Right kidney (tissue), 1 donor: ENCODE results near the gene TRPC6.
"Not testable (repeated sequence)": the region's sequence is repeated elsewhere in the genome, so short reads cannot be mapped to it uniquely, and the experiment has no call there.

ENCODE experiments used
- DNase-seq: peaks from one replicate; pipeline ENCODE4 v3.0.0-alpha.2; 2016

The TRPC6 gene

GRCh38 chr11:101448881-101449442, 134.8 kb downstream of the TRPC6 start:
- no peak for DNase-seq

GRCh38 chr11:101446726-101447125, 137.1 kb downstream of the TRPC6 start:
- no peak for DNase-seq

- DNase-seq, result no peak
These were observed 137.6 kb downstream of the TRPC6 start for GRCh38 chr11:101446238-101446637.

- DNase-seq, result no peak
These were observed 138.0 kb downstream of the TRPC6 start for GRCh38 chr11:101445761-101446160.

- no peak for DNase-seq
These were observed 139.0 kb downstream of the TRPC6 start for GRCh38 chr11:101444851-101445250.

- DNase-seq, result no peak
These were observed 139.6 kb downstream of the TRPC6 start for GRCh38 chr11:101444164-101444563.

- no peak for DNase-seq
These were observed 140.8 kb downstream of the TRPC6 start for GRCh38 chr11:101442936-101443521.

GRCh38 chr11:101442171-101442570, 141.6 kb downstream of the TRPC6 start:
- DNase-seq, result no peak

- DNase-seq, result no peak
These were observed 142.1 kb downstream of the TRPC6 start for GRCh38 chr11:101441747-101442146.

- no peak for DNase-seq
These were observed 144.3 kb downstream of the TRPC6 start for GRCh38 chr11:101439488-101439887.

- not testable (repeated sequence) for DNase-seq
These were observed 145.1 kb downstream of the TRPC6 start for GRCh38 chr11:101438708-101439107.

GRCh38 chr11:101438126-101438525, 145.7 kb downstream of the TRPC6 start:
- no peak for DNase-seq

- DNase-seq, result no peak
These were observed 147.2 kb downstream of the TRPC6 start for GRCh38 chr11:101436511-101437142.

- no peak for DNase-seq
These were observed 148.3 kb downstream of the TRPC6 start for GRCh38 chr11:101435408-101435973.

GRCh38 chr11:101434026-101434643, 149.7 kb downstream of the TRPC6 start:
- DNase-seq, result no peak

- no peak for DNase-seq
These were observed 150.7 kb downstream of the TRPC6 start for GRCh38 chr11:101433151-101433550.

- DNase-seq, result no peak
These were observed 153.9 kb downstream of the TRPC6 start for GRCh38 chr11:101429703-101430540.

GRCh38 chr11:101428918-101429317, 154.9 kb downstream of the TRPC6 start:
- no peak for DNase-seq

GRCh38 chr11:101407324-101407723, 176.5 kb downstream of the TRPC6 start:
- no peak for DNase-seq
